BLaER1 (cell line): ENCODE measurements around the gene TIMM10.

ENCODE experiments used
- H3K27ac ChIP-seq: shearing (Covaris generic); formaldehyde crosslinking; 2 replicates; pipeline ENCODE4 v1.8.1; 2022
- H3K27me3 ChIP-seq: shearing (Covaris generic); formaldehyde crosslinking; 2 replicates; pipeline ENCODE4 v1.8.1; 2022
- H3K36me3 ChIP-seq: shearing (Covaris generic); formaldehyde crosslinking; 2 replicates; pipeline ENCODE4 v1.8.1; 2022
- H3K4me1 ChIP-seq: shearing (Covaris generic); formaldehyde crosslinking; 2 replicates; pipeline ENCODE4 v1.8.1; 2022
- H3K4me2 ChIP-seq: shearing (Covaris generic); formaldehyde crosslinking; 2 replicates; pipeline ENCODE4 v1.8.1; 2022
- H3K4me3 ChIP-seq: shearing (Covaris generic); formaldehyde crosslinking; 2 replicates; pipeline ENCODE4 v1.8.1; 2022
- H3K9ac ChIP-seq: shearing (Covaris generic); formaldehyde crosslinking; 2 replicates; pipeline ENCODE4 v1.8.1; 2022
- H3K9me3 ChIP-seq: shearing (Covaris generic); formaldehyde crosslinking; 2 replicates; pipeline ENCODE4 v1.8.1; 2022
- H4K20me1 ChIP-seq: shearing (Covaris generic); formaldehyde crosslinking; 2 replicates; pipeline ENCODE4 v1.8.1; 2022
- Cebpa-rat ChIP-seq: shearing (Covaris generic); IDR thresholded peaks from 2 replicates; pipeline ENCODE4 v1.8.1; 2022

Gene TIMM10

DNA sequence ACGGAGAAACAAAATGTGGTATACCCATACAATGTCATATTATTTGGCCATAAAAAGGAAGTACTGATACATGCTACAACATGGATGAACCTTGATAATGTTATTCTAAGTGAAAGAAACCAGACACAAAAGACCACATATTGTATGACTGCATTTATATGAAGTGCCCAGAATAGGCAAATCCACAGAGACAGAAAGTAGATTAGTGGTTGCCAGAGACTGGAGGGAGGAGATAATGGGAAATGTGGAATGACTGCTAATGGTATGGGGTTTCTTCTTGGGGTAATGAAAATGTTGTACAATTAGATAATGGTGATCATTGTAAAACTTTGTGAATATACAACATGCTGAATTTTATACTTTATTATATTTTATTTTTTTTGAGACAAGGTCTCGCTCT, 9.4 kb downstream of the TIMM10 start:
- no peaks in the 10 kb centered on the region for H3K9me3 ChIP-seq
- H3K9ac ChIP-seq, result no peak overlapping the region
- H3K27ac ChIP-seq, result no peak overlapping the region
- no peaks in the 10 kb centered on the region for H3K27me3 ChIP-seq
- no peak overlapping the region for H3K4me2 ChIP-seq
- peaks cover 8% of the 10 kb centered on the region; the same call in 1 of the 2 replicates for H3K4me1 ChIP-seq
- H4K20me1 ChIP-seq, result no peaks in the 10 kb centered on the region
- peaks cover 13% of the 10 kb centered on the region for H3K36me3 ChIP-seq
- H3K4me3 ChIP-seq, result no peak overlapping the region
- TF ChIP-seq Cebpa-rat, result no peak

DNA sequence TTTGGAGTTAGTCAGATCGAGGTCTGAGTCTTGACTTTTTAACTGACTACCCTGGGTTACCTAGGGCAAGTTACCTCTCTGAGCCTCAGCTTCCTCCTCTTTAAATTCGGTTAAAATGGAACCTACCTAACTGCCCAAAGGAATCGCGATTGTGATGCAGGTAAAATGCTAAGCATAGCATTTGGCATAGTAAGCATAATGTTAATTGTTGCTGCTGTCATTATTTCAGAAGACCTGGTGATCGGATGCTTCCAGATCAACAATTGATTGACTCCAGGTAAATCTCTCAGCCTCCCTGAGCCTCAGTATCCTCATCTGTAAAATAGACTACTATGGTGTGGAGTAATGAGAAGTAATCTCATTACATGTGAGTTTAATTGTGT, 14.5 kb downstream of the TIMM10 start:
- peak overlapping the region; percentile 97 for H3K4me2 ChIP-seq
- H3K4me1 ChIP-seq, result peaks cover 39% of the 10 kb centered on the region
- H3K36me3 ChIP-seq, result peaks cover 18% of the 10 kb centered on the region; the same call in 1 of the 2 replicates
- peak overlapping the region; percentile 91 for H3K9ac ChIP-seq
- peak overlapping the region; percentile 88 for H3K4me3 ChIP-seq
- peaks cover 25% of the 10 kb centered on the region; the same call in 1 of the 2 replicates for H4K20me1 ChIP-seq
- TF ChIP-seq Cebpa-rat, result no peak
- H3K27me3 ChIP-seq, result no peaks in the 10 kb centered on the region
- H3K9me3 ChIP-seq, result no peaks in the 10 kb centered on the region
- H3K27ac ChIP-seq, result peak overlapping the region; percentile 88

DNA sequence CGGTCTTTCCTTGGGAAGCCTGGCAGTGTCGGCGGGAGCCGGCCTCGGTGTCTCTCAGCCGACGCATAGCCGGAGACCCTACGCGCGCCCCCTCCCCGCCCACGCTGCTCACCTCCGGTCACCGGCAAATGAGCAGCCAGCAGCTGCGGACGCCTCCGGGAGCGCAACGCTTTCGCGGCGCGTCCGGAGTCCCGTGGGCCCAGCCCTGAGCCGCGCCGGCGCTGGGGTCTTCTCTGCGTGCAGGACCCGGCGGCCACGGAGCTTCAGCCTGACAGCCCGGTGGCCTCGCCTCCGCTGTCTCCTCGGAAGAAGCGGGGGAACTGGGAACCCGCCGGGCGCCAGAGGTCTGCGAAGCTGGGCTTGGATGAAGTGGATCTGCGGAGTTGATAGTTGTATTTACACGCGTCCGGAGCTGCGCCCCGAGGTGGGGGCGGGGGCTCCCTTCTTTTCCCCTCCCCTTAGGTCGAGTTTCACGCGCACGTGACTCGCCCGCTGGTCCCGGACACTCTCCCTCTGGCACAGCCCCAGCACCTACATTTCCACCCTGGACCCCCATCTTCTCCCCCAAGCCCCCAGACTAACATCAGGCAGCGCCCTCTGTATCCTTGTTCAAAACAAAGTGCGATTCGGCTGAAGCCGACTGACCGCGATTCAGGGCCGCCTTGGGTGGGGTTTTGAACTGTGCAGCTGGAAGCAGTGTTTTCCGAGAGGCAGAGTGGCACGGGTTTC, 15.1 kb downstream of the TIMM10 start, which contains the start of gene SLC43A1:
TSS of gene SLC43A1 (minus strand) at position 371 of the 729 bp plus-strand sequence. CDS start 1,591 bp downstream, outside the sequence.
- Histone ChIP-seq H3K4me3 (peak within 1 kb of the TSS; percentile 88), H3K9ac (peak within 1 kb of the TSS; percentile 91), H3K9me3 (no peaks in the 10 kb centered on the region), H3K27me3 (no peaks in the 10 kb centered on the region), H4K20me1 (peaks cover 25% of the 10 kb centered on the region; the same call in 1 of the 2 replicates), H3K4me1 (peaks cover 39% of the 10 kb centered on the region), H3K36me3 (peaks cover 23% of the 10 kb centered on the region; the same call in 1 of the 2 replicates), H3K27ac (peak within 1 kb of the TSS; percentile 88), H3K4me2 (peak within 1 kb of the TSS; percentile 97)
- TF ChIP-seq Cebpa-rat, result no peak

DNA sequence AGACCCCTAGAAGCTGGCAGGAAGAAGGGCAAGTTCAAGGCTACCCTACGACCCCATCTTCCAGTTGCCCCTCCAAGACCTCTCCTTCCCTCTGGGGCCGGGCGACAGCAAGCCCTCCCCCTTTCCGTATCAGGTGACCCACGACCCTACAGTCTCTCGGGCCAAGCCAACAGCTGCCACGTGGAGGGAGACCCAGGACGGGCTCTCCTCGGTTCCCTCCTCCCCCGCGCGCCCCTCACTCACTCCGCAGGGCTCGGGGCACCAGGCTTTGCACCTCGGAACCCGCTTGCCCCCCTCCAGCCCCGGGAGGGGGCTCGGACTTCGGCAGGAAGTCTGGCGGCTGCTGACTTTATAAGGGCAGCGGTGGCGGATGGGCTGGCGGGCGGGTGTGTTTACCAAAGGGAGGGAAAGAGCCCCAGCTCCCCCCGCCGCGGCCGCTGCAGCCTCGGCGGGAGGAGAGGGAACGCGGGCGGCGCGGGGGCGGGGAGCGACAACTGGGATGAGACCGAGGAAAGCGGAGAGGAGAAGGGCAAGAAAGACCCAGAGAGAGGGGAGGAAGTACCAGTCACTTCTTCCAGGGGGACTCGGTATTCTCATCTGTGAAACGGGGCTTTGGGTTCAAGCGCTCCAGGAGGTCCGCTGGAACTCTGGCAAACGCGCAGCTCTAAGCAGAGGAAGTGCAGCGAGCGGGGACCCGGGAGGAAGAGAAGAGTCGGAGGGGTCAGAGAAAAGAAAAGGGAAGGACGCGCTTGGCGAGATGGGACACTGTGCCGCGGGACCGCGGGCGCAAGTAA, 15.8 kb downstream of the TIMM10 start:
- peaks cover 23% of the 10 kb centered on the region; the same call in 1 of the 2 replicates for H3K36me3 ChIP-seq
- H3K9ac ChIP-seq, result peak overlapping the region; percentile 91
- peak overlapping the region; percentile 88 for H3K27ac ChIP-seq
- peak overlapping the region; percentile 97 for H3K4me2 ChIP-seq
- peak overlapping the region; percentile 88 for H3K4me3 ChIP-seq
- no peaks in the 10 kb centered on the region for H3K9me3 ChIP-seq
- H3K4me1 ChIP-seq, result peaks cover 39% of the 10 kb centered on the region
- H3K27me3 ChIP-seq, result no peaks in the 10 kb centered on the region
- TF ChIP-seq Cebpa-rat, result no peak
- peaks cover 25% of the 10 kb centered on the region; the same call in 1 of the 2 replicates for H4K20me1 ChIP-seq

DNA sequence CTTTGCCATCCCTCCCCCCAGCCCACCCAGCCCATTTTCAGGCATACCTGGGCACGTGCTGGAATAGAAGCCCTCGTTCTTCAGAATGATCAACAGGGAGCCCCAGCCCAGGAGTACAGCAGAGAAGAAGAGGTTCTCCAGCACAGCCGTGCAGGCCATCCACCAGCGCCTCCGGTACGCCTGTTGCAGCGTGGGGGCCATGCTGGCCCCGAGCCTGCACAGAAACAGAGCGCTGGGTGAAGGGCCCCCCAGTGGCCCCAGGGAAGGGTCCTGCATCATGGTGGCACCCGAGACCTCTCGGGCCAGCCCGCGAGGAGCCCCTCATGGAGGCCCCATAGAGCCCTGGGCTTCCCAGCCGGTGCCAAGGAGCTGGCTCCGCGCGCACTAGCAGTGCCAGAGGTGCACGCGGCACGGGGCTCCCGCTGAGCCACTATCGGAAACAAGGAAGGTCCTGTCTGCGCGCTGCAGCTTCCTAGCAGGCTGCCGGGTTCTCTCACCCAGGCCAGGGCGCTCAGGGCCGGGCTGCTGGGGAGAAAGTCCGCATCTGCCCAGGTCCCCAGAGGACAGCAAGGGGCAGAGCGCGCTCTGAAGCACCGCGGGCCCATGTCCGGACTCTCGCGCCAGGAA, 16.5 kb downstream of the TIMM10 start:
- Histone ChIP-seq H3K9ac (peak overlapping the region; percentile 91), H3K36me3 (peaks cover 24% of the 10 kb centered on the region; the same call in 1 of the 2 replicates), H3K27me3 (no peaks in the 10 kb centered on the region), H4K20me1 (peaks cover 25% of the 10 kb centered on the region; the same call in 1 of the 2 replicates), H3K9me3 (no peaks in the 10 kb centered on the region), H3K4me3 (peak overlapping the region; percentile 88), H3K4me1 (peaks cover 41% of the 10 kb centered on the region), H3K27ac (peak overlapping the region; percentile 88), H3K4me2 (peak overlapping the region; percentile 97)
- no peak for TF ChIP-seq Cebpa-rat

DNA sequence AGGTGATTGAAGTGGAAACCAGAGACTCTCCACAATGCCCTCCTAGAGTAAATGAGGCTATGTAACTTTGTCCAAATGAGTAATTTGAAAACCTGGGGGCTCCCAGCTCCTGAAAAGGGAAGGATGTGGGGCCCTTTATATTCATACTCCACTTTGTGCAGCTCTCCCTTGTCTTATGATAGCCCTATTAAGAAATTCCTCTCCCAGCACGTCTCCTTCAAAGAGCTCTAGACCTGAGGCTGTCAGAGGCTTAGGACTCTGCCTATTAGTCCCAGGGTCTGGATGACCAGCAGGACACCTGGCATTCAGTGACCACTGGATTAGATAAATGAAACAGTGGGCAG, 17.1 kb downstream of the TIMM10 start:
- Histone ChIP-seq H3K36me3 (peaks cover 30% of the 10 kb centered on the region; the same call in 1 of the 2 replicates), H3K27me3 (no peaks in the 10 kb centered on the region), H3K27ac (peak overlapping the region; percentile 88; the same call in 1 of the 2 replicates), H3K4me1 (peaks cover 47% of the 10 kb centered on the region), H3K4me3 (peak overlapping the region; percentile 88), H3K4me2 (peak overlapping the region; percentile 97), H3K9ac (peak overlapping the region; percentile 91), H3K9me3 (no peaks in the 10 kb centered on the region), H4K20me1 (peaks cover 25% of the 10 kb centered on the region; the same call in 1 of the 2 replicates)
- no peak for TF ChIP-seq Cebpa-rat

DNA sequence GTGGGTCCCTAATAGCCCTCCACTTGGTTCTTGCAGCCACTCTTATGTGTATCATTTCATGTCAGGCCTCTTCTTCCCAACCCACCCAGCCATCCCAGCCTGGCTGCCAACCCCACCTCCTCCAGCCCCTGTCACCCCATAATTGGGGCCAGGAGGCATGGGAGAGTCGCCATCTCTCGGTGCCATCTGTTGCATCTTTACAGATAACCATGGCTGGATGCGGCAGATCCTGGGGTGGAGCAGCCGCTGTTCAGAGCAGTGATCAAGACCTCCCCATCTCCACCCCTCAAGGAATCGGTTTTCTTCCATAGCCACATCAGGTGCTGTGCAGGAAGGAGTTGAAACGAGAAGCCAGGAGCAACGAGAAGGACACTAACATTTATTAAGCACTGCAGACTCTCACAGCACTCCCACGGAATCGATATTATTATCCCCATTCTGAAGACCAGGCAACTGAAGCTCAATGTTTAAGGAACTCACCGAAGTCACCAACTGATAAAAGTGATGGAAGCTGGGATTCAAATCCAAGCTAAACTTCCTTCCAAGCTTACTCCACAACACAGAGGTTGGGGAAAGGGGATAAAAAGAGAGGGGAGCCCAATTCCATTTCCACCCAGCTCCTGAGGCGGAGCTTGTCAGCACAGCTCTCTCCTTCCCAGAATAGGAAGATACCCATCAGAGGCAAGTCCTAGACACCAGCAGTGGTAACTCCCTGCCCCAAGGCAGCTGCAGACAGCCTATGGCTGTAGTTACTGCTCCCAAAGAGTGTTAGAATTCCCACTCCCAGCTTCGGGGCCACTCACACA, 17.7 kb downstream of the TIMM10 start:
- Histone ChIP-seq H3K36me3 (peaks cover 36% of the 10 kb centered on the region; the same call in 1 of the 2 replicates), H3K9ac (peak overlapping the region; percentile 91; the same call in 1 of the 2 replicates), H3K27me3 (no peaks in the 10 kb centered on the region), H3K4me1 (peaks cover 50% of the 10 kb centered on the region), H3K4me3 (peak overlapping the region; percentile 88; the same call in 1 of the 2 replicates), H3K4me2 (peak overlapping the region; percentile 97), H3K9me3 (no peaks in the 10 kb centered on the region), H3K27ac (0 out of 2 replicates have a peak overlapping the region, but pooled peaks have one; percentile 88), H4K20me1 (peaks cover 25% of the 10 kb centered on the region; the same call in 1 of the 2 replicates)
- TF ChIP-seq Cebpa-rat, result no peak

DNA sequence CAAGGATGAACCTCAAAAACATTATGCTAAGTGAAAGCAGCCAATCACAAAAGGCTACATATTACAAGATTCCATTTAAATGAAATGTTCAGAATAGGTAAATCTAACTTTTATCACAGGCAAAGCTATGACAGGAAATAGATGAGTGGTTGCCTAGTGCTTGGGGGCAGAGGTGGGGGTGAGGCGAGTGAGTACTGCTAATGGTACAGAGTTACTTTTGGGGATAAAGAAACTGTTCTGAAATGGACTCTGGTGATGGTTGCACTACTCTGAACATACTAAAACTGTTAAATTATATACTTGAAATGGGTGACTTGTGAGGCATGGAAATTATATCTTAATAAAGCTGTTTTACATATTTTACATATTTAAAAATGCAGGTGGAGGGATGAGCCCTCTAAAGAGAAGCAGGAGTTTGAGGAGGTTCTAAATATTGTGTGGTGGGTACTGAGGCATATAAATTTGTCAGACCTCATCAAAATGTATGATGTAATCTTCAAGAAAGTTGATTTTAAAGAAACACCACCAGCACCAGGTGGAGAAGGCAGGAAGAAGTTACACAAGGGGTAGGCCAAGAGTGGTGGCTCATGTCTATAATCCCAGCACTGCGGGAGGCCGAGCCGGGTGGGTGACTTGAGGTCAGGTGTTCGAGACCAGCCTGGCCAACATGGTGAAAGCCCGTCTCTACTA, 18.7 kb downstream of the TIMM10 start:
- Histone ChIP-seq H3K9me3 (no peaks in the 10 kb centered on the region), H4K20me1 (peaks cover 32% of the 10 kb centered on the region; the same call in 1 of the 2 replicates), H3K27me3 (no peaks in the 10 kb centered on the region), H3K36me3 (peaks cover 46% of the 10 kb centered on the region), H3K27ac (no peak overlapping the region), H3K4me2 (peak overlapping the region; percentile 97; the same call in 1 of the 2 replicates), H3K4me1 (peaks cover 50% of the 10 kb centered on the region), H3K4me3 (no peak overlapping the region), H3K9ac (no peak overlapping the region)
- TF ChIP-seq Cebpa-rat, result no peak
